ENCODE results near the gene TSSK3.

- TF ChIP-seq YY1 (IDR thresholded peaks at IDR 0.05) (no peak), NR2F2 (IDR thresholded peaks at IDR 0.05) (no peak), TAF1 (conservative IDR thresholded peaks at IDR 0.05) (no peak), SP1 (IDR thresholded peaks at IDR 0.05) (no peak)
- TF ChIP-seq, protein P1, sequence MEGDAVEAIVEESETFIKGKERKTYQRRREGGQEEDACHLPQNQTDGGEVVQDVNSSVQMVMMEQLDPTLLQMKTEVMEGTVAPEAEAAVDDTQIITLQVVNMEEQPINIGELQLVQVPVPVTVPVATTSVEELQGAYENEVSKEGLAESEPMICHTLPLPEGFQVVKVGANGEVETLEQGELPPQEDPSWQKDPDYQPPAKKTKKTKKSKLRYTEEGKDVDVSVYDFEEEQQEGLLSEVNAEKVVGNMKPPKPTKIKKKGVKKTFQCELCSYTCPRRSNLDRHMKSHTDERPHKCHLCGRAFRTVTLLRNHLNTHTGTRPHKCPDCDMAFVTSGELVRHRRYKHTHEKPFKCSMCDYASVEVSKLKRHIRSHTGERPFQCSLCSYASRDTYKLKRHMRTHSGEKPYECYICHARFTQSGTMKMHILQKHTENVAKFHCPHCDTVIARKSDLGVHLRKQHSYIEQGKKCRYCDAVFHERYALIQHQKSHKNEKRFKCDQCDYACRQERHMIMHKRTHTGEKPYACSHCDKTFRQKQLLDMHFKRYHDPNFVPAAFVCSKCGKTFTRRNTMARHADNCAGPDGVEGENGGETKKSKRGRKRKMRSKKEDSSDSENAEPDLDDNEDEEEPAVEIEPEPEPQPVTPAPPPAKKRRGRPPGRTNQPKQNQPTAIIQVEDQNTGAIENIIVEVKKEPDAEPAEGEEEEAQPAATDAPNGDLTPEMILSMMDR (IDR thresholded peaks at IDR 0.05; ENCODE audit: low read depth, low read length, missing input control): no peak
Observed at GRCh38 chr1:32342704-32343103, 19.6 kb upstream of the TSSK3 start.
